ENCODE measurements around the gene CEMIP.

CEMIP gene

GRCh38 chr15:80939216-80939615 is 160.0 kb downstream of the CEMIP start:
- no peak overlapping the region for H3K4me2 ChIP-seq (ENCODE audit: low read depth, low read length)
- no peaks in the 10 kb centered on the region for H3K4me1 ChIP-seq (ENCODE audit: low read length)
- H3K79me2 ChIP-seq (ENCODE audit: low read length) = no peaks in the 10 kb centered on the region
- no peaks in the 10 kb centered on the region for H4K20me1 ChIP-seq (ENCODE audit: insufficient read depth, low read length)
- H3K36me3 ChIP-seq (replicated peaks; ENCODE audit: insufficient read depth, low read length) = no peaks in the 10 kb centered on the region
- H3F3A ChIP-seq (ENCODE audit: insufficient read depth, low read length) = no peaks in the 10 kb centered on the region
- H3K4me3 ChIP-seq (ENCODE audit: low read length) = no peak overlapping the region
- no peak overlapping the region for H3K9ac ChIP-seq (ENCODE audit: low read length)
- H3K27ac ChIP-seq (ENCODE audit: low read length) = no peak overlapping the region
- DNase-seq = no peak
- H3K9me2 ChIP-seq (replicated peaks; ENCODE audit: insufficient read depth, low read length) = no peaks in the 10 kb centered on the region
- no peaks in the 10 kb centered on the region for H3K27me3 ChIP-seq (replicated peaks; ENCODE audit: insufficient read depth, low read length)
- no peak for TF ChIP-seq EZH2phosphoT487 (IDR thresholded peaks at IDR 0.05; ENCODE audit: low read length)
- no peak for TF ChIP-seq EZH2 (optimal IDR thresholded peaks at IDR 0.05; ENCODE audit: low read depth, low read length)
- TF ChIP-seq, protein P1, sequence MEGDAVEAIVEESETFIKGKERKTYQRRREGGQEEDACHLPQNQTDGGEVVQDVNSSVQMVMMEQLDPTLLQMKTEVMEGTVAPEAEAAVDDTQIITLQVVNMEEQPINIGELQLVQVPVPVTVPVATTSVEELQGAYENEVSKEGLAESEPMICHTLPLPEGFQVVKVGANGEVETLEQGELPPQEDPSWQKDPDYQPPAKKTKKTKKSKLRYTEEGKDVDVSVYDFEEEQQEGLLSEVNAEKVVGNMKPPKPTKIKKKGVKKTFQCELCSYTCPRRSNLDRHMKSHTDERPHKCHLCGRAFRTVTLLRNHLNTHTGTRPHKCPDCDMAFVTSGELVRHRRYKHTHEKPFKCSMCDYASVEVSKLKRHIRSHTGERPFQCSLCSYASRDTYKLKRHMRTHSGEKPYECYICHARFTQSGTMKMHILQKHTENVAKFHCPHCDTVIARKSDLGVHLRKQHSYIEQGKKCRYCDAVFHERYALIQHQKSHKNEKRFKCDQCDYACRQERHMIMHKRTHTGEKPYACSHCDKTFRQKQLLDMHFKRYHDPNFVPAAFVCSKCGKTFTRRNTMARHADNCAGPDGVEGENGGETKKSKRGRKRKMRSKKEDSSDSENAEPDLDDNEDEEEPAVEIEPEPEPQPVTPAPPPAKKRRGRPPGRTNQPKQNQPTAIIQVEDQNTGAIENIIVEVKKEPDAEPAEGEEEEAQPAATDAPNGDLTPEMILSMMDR (IDR thresholded peaks at IDR 0.05; ENCODE audit: low read length) = no peak
- H2AFZ ChIP-seq (ENCODE audit: low read length) = no peak overlapping the region
- H3K9me3 ChIP-seq (replicated peaks; ENCODE audit: insufficient read depth, low read length) = no peaks in the 10 kb centered on the region

DNA sequence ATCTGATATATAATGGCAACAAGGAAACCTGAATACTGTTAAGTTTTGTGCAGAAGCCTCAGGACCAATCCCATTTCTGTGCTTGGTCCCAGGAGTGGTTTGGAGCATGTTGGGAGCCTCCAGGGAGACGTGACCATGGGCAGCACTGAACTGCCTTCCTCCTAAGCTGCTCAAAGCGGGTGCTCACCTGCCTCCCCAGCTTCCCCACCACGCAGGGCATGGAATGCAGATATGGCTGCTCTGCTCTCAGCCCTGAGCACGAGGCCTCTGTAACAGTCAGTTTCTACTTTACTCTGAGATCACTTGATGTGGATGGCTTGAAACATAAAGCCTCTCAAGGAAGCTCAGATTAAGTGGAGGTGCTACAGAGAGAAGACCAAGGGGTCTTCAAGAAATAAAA is 161.2 kb downstream of the CEMIP start:
- no peak overlapping the region for H3K4me3 ChIP-seq (ENCODE audit: low read length)
- H3K9ac ChIP-seq (ENCODE audit: low read length) = no peak overlapping the region
- no peaks in the 10 kb centered on the region for H3K79me2 ChIP-seq (ENCODE audit: low read length)
- no peak overlapping the region for H3K27ac ChIP-seq (ENCODE audit: low read length)
- no peaks in the 10 kb centered on the region for H3K4me1 ChIP-seq (ENCODE audit: low read length)
- no peak for TF ChIP-seq EZH2 (optimal IDR thresholded peaks at IDR 0.05; ENCODE audit: low read depth, low read length)
- TF ChIP-seq, protein P1 (IDR thresholded peaks at IDR 0.05; ENCODE audit: low read length) = no peak
- no peak for TF ChIP-seq EZH2phosphoT487 (IDR thresholded peaks at IDR 0.05; ENCODE audit: low read length)
- H3F3A ChIP-seq (ENCODE audit: insufficient read depth, low read length) = no peaks in the 10 kb centered on the region
- H3K9me3 ChIP-seq (replicated peaks; ENCODE audit: insufficient read depth, low read length) = no peaks in the 10 kb centered on the region
- H3K27me3 ChIP-seq (replicated peaks; ENCODE audit: insufficient read depth, low read length) = no peaks in the 10 kb centered on the region
- H2AFZ ChIP-seq (ENCODE audit: low read length) = no peak overlapping the region
- no peak for DNase-seq
- H3K36me3 ChIP-seq (replicated peaks; ENCODE audit: insufficient read depth, low read length) = no peaks in the 10 kb centered on the region
- no peak overlapping the region for H3K4me2 ChIP-seq (ENCODE audit: low read depth, low read length)
- H3K9me2 ChIP-seq (replicated peaks; ENCODE audit: insufficient read depth, low read length) = no peaks in the 10 kb centered on the region
- H4K20me1 ChIP-seq (ENCODE audit: insufficient read depth, low read length) = no peaks in the 10 kb centered on the region

DNA sequence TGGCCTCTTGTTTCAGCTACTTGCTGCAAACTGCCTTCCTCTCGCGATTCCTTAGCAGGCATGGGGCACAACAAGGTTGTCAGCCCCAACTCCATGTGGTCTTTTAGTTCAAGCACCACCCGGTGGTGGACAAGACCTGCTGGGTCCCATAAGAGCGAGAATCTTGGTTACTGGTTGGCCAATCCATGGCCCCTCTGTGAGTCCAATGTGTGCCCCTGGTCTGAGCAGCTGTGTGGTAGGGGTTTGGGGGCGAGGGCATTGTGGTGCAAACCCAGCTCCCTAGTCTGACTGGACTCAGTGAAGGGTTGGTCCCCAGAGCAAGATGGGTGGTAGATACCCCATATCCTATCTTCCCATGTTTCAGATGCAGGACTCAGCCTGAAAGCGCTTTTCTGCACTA is 161.7 kb downstream of the CEMIP start:
- Histone ChIP-seq H3K79me2 (ENCODE audit: low read length) (no peaks in the 10 kb centered on the region), H3F3A (ENCODE audit: insufficient read depth, low read length) (no peaks in the 10 kb centered on the region), H3K4me1 (ENCODE audit: low read length) (no peaks in the 10 kb centered on the region), H4K20me1 (ENCODE audit: insufficient read depth, low read length) (no peaks in the 10 kb centered on the region), H3K9me3 (replicated peaks; ENCODE audit: insufficient read depth, low read length) (no peaks in the 10 kb centered on the region), H3K27me3 (replicated peaks; ENCODE audit: insufficient read depth, low read length) (no peaks in the 10 kb centered on the region), H2AFZ (ENCODE audit: low read length) (no peak overlapping the region), H3K36me3 (replicated peaks; ENCODE audit: insufficient read depth, low read length) (no peaks in the 10 kb centered on the region), H3K9me2 (replicated peaks; ENCODE audit: insufficient read depth, low read length) (no peaks in the 10 kb centered on the region), H3K4me3 (ENCODE audit: low read length) (no peak overlapping the region), H3K27ac (ENCODE audit: low read length) (no peak overlapping the region), H3K4me2 (ENCODE audit: low read depth, low read length) (no peak overlapping the region), H3K9ac (ENCODE audit: low read length) (no peak overlapping the region)
- TF ChIP-seq, protein P1 (IDR thresholded peaks at IDR 0.05; ENCODE audit: low read length) = no peak
- no peak for TF ChIP-seq EZH2 (optimal IDR thresholded peaks at IDR 0.05; ENCODE audit: low read depth, low read length)
- no peak for DNase-seq

All from MM.1S (cell line).